ENCODE data around the gene NCOA6.

Gene NCOA6

DNA sequence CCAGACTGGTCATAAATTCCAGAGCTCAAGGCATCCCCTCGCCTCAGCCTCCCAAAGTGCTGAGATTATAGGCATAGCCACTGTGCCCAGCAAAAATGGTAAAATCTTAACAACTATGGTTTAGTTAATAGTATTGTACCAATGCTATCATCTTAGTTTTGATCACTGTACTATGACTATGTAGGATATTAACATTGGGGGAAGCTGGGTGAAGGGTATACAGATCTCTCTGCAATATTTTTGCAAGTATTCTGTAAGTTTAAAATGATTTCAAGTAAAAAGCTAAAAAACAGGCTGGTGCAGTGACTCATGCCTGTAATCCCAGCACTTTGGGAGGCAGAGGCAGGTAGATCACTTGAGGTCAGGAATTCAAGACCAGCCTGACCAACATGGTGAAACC lies 156.4 kb downstream of the NCOA6 start:
- DNase-seq (ENCODE audit: low read depth, low spot score), result no peak
- no peak overlapping the region for H3K27ac ChIP-seq

Measured in epithelial cell of prostate (primary cell).